Measurements from ENCODE around the gene COX5B.
"Not testable (repeated sequence)": the region's sequence is repeated elsewhere in the genome, so short reads cannot be mapped to it uniquely, and the experiment has no call there.

COX5B gene

DNA sequence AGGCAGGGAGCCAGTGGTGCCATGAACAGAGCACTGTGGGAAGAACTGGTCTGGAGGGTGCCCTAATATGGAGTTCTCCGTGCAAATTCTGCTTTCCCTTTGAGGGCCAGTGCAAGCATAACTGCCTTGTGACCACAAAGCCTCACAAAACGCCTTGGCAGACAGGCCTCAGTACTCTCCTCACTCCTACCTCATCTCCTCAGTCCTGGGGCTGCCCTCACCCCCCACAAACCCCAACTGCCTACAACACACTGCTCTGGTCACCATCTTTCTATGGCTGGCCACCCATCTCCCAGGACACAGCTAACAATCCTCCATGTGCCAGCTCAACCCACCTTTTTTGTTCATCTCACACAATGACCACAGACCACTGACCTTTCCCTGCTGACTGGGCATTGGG lies 8.9 kb downstream of the COX5B start:
- no peak for DNase-seq

DNA sequence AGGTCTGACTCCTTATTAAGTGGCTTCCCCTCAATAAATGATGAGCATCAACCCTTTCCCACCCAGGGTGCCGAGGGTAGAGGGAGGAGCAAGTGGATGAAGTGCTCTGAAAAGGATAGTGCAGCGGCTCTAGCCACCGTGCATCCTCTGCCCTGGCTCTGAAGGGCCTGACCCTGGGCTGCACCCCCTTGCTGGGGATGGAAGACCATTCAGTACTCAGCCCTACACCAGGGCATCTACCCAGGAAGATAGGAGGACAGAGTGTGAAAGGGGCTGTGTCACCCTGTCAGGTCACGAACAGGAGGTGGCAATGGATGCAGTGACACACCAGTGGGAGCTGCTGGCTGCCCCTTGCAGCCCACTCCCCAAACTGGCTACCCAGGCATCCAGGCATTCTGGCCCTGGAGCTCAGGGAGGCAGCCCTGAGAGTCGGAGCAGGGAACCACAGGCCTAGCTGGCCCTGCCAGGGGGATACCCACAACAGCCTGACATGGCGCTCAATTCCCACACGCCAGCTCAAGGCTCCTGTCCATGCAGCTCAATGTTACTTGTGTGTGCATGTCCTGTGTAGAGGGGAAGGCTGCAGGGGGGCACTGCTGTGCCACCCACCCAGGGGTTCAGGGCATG lies 10.4 kb downstream of the COX5B start:
- DNase-seq, result no peak

DNA sequence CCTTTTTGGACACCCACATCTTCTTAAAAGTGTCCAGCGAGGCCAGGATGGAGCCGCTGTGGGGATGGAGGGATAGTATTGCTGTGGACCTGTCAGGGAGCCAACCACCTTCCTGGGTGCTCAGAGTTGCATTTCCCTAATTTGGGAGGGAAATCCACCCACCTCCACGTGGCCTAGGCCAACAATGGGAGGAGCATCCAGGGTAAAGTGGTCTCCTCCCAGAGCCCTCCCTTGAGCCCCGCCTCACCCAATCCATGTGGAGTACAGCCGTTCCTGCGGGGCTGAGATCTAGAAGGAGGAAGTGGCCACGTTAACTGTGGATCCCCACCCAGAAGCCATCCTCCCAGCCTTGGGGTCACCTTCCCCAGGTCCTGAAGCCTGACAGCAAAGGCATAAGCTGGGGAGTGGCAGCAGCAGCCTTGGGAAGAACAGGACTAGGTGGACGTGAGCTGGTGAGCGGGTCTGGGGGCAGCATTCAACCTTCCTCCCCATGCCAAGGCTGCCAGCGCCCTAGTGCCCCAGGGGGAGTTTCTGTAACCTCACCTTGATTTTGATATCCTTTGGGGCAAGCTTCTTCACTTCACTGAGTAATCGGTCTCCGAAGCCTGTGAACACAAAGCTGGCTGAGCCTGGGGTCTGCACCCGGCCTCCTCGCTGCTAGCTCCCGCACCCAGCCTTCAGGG lies 11.2 kb downstream of the COX5B start:
- DNase-seq, result no peak

DNA sequence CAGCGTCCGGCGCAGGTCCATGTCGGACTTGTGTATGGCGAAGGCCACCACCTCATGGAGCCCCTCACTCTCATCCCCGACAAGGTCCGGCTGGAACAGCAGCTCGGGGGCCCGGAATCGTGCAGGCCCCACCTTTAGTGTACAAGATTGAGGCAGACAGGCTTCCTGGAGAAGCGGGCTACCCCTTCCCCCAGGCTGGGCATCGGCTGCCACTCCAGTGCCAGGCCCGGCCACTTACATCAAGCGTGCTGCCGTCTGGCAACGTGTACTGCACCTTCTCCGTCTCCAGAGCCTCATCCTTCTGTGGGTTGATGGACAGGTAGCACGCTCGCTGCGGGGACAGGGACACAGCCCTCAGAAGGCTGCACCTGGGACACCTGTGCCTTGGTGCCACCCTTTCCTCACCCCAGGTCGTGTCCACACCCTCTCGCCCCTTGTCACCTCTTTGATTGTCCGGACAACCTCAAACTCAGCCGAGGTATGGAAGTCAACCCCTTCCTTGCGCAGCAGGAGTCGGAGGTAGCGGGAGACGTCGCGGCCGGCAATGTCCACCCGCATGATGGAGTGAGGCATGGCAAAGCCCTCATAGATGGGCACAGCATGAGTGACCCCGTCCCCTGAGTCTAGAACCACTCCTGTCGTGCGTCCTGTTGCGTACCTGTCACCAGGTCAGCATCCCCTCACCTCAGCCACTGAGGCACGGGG lies 12.3 kb downstream of the COX5B start:
- no peak for DNase-seq

DNA sequence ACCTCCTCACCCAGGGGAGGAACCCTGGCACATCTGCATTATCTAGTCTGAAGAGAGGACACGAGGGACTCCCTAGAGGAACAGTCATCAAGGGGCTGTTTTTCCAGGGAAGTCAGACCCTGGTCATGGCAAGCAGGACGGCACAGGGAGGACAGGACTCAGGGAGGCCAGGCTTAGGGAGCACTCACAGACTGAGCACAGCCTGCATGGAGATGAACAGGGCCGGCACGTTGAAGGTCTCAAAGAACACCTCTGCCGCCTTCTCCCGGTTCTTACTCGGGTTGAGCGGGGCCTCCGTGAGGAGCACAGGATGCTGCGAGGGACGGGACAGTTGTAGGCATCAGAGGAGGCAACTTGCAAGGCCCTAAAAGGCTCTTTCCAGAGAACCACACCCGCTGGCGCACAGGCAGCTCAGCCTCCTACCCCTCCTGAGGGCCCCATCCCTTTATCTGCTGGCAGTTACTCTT lies 12.9 kb downstream of the COX5B start:
- DNase-seq, result no peak

DNA sequence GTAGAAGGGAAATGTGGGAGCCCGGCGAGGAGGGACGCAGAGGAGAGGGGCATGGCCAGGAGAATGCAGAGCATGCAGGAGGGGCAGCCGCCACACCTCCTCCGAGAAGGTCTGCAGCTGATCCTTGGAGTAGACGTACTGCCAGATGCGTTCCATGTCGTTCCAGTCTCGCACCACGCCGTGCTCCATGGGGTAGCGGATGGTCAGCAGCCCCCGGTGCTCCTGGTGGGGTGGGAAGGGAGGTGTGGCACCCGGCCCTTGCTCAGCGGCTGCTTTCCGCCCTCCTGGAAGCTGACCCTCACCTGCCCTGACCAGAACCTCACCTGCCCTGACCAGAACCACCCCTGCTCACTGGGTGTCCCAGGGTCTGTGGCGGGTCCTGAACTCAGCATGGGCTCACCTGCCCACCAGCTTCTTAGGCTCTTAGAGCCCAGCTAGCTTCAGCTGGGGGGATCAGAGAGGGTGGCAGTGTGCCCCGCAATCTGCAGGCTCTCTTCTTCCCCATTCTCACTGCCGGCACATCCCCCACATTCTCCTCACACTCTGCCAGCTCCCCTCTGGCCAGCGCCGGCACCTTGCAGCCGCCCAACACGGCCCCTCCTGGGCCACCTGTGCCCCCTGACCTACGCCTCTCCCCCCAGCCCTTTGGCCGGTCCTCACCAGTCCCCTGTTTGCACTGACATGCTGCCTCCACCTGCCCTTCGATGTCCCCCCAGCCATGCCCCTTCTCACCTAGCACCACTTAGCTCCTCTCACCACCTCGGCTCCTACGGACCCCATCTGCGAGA lies 13.6 kb downstream of the COX5B start:
- DNase-seq, result no peak

DNA sequence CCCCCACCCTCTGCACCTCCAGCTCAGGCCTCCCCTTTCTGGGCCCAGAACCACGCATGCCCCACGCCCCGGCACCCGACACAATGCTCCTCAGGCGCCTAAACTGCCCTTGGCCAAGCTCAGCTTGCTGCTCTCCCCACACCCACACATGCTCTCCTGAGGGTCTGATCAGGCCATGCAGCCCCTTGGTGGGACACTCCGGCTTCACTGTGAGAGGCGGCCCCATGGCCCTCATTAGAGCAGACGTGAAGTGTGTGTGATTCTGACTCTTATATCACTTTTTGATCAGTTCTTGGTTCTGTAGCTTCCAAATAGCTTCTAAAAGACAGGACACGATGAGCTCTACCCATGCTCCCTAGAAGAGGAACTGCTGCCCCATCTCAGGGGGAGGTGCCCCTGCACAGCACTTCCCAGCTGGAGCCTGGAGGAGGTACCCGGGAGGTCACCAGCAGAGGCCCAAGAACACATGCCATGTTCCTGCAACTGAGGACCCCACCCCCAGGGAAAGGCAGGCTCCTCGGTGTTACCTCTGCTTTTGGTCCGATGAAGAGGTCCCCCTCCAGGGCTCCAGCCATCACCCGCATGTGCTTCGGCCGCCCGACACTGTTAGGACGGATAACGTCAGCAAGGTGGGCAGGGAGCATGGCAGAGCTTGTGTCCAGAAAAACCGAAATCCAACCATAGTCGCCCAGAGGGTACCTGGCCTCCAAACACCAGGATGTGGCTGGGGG lies 14.3 kb downstream of the COX5B start:
- DNase-seq, result no peak

DNA sequence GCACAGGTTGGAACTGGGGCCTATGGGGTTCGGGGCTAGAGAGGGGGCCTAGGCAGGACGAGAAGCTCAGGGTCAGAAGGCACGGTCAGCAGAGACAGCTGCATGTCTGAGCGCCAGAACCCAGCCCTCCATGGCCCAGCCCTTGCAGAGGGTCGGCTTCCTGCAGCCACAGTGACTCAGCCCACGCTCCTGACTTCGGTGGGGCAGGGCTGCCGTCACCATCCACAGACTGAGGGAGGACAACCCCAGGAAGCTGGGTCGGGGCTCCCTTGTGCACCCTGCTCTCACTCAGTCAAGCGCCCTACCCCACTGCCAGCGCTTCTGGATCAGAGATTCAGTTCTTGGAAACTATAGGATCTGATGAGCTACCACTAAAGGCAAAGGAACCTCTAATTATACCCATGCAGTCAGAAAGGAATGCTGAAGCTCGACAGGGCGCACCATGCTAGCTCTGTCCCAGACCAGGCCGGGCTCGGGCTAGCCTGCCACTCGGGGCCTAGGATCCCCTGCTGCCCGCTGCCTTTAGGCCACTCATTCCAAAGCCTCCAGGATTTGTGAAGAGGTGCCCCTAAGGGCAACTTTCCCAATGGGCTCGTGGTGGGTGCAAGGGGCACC lies 15.0 kb downstream of the COX5B start:
- no peak for DNase-seq

DNA sequence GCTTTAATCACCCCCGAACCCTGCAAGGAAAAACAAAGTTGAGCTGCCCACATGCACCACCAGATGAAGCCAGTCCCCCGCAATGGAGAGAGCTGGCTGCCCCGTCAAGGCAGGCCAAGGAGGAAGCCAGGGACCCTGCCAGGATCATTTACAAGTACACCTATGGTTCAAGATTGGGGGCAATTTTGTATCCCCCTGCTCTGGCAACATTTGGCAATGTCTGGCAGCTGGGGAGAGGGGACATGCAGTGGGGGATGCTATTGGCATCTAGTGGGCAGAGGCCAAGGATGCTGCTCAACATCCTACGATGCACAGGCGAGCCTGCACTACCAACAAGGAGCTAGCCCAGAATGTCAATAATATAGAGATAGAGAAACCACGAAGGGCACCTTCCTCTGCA lies 16.1 kb downstream of the COX5B start:
- no peak for DNase-seq

DNA sequence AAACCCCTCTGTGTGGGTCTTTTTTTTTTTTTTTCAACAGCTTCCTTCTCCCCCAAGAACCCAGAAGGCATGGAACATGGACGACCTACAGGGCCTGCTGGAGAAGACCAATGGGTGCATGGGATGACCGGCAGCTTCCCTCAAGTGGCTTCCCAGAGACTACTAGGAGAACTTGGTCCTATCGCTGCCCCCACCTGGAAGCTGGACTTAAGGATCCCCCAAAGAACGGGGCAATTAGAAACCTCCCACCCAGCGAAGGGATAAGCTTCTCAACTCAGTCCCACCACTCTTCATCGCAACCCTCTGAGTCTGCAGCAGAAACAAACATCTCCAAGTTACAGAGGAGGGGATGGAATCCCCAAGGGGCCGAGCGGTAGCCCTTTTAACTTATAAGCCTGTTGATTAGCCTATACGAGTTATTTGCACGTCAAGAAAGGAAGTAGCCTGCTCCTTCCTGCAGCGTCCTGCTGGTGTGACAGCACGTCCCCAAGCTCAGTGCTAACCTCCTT lies 16.6 kb downstream of the COX5B start:
- DNase-seq, result no peak

DNA sequence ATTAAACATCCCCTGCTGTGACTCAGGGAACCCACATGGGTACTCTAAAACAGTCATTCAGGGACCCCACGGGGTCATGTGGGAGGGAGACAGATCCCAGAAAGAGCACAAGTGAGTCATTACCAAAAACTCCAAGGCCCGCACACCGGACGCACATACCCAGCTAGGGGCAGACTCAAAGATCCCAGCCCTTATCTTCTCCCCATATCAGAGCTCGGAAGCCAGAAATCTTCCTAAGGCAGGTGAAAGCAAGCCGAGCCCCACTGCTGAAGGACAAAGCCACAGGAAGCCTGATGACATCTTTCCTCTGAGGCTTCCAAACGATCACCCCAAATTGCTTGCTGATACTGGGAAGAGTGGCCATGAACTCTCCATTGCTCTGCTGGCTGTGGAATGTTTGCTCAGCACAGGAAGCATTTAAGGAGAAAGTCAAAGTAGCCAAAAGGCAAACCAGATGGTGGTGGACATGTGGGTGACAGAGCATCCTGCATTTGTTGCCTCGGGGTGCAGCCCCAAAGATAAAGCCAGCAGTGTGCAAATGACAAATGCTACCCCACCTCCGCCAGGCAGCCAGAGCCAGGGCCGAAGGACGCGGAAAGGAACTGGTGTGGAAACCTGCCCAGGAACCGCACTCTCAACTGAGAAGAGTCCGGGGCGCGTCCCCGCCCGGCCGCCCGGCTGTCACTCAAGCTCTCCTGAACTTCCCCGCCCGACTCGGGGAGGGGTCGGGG lies 17.2 kb downstream of the COX5B start:
- DNase-seq, result peak; percentile 54 to 67

DNA sequence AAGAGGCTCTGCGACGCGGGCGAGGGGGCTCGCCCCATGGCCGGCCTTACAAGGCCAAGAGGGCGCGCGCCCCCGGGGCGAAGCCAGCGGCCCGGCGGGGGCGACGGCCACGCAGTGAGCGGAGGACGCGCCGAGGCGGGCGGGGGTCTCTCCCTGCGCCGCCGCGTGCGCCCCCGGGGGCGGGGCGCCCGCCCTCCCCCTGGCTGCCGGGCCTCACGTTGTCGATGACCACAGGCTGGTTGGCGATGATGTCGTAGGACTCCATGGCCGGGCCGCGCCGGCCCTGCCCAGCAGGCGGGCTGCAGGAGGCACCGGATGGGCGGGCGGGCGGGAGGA lies 17.7 kb downstream of the COX5B start:
- DNase-seq, result no peak

DNA sequence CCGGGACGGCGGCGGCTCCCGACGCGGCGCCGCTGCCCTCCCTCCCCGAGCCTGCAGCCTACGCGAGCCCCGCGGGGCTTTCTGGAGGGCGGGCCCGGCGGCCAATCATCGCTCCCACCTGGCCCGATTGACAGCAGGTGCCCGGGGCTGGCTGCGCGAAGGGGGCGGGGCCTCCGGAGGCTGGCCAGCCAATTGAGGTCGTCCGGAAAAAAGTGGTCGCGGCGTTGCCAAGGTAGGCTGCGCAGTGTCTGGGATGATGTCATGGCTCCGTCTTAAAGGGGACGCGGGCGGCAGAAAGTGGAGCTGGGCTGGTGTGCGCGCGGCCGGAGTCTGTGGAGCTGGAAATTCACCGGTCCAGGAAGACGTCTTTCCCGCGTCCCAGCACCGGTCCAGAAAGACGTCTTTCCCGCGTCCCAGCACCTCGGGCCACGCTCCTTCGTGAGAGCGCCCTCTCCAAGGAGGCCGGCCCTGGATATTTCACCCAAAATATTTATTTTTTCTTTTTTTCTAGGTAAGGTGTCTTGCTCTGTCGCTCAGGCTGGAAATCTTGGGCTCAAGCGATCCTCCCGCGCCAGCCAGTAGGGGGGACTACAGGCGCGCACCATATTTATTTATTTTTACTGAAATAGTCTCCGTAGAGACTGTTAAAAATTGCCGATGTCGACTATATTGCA lies 18.2 kb downstream of the COX5B start, which contains the start of gene ACTR1B:
Gene ACTR1B, minus strand, starts transcription at position 83 of the 674 bp plus-strand sequence. CDS start 154 bp downstream, outside the sequence.
- peak; percentile 98 to 99 for DNase-seq

DNA sequence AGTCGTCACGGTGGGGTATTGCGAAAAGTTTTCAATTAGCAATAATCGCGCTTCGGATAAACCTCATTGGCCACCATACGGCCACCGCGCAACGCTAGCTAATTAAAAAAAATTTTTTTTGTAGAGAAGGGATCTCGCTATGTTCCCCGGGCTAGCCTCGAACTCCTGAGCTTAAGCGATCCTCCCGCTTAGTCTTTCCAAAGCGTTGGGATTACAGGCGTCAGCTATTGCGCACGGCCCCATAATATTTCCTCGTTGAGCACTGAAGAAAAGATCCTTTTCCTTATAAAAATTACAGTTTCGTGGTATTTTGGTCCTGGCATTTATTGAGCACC lies 18.7 kb downstream of the COX5B start:
- no peak for DNase-seq

DNA sequence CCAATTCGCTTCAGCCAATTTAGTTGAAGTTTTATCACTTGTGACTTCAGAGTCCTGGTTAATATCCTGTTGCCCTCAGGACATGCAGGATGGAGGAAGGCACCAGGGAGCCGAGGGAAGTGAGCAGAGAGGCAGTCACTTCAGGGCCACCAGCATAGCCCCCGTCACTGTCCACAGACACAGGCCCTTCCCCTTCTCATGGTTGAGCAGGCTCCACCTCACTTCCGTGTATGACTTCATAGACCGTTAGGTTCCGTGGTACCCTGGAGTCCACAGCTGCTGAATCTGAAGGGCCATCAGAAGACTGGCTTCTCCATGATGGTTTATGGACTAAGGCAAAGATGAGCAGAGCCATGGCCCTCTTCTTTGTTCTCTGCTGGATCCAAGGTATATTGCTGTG lies 23.6 kb downstream of the COX5B start, which contains the start of gene C2orf92:
Gene C2orf92, plus strand, starts transcription at position 266 of the 400 bp plus-strand sequence. Its CDS starts 76 bp downstream, at position 342.
- no peak for DNase-seq

DNA sequence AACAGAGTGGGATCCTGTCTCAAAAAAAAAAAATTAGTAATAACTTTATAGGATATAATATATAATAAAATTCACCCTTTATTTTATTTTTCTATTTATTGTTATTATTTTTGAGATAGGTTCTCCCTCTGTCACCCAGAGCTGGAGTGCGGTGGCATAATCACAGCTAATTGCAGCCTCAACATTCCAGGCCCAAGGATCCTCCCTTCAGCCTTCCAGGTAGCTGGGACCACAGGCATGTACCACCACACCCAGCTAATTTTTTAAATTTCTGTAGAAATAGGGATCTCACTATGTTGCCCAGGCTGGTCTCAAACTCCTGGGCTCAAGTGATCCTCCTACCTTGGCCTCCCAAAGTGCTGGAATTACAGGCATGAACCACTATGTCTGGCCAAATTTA lies 24.6 kb downstream of the COX5B start:
- no peak for DNase-seq

DNA sequence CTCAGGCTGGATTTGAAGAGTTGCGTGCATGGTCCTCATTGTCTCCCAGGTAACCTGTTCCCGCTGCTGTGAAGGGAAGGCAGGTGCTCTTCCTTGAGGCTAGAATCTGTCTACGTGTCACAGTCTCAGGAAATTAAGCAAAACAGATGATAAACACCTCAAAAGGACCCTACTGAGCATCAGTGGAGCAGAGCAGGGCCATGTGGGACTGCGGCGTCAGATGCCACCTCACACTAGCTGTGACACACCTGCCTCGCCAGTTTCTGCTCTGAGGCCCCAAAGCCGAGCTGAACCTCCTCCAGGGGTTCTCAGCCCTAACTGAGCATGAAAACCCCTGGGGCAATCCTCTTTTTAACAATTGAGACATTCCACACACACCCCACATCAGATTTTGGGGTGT lies 25.7 kb downstream of the COX5B start:
- DNase-seq, result no peak

DNA sequence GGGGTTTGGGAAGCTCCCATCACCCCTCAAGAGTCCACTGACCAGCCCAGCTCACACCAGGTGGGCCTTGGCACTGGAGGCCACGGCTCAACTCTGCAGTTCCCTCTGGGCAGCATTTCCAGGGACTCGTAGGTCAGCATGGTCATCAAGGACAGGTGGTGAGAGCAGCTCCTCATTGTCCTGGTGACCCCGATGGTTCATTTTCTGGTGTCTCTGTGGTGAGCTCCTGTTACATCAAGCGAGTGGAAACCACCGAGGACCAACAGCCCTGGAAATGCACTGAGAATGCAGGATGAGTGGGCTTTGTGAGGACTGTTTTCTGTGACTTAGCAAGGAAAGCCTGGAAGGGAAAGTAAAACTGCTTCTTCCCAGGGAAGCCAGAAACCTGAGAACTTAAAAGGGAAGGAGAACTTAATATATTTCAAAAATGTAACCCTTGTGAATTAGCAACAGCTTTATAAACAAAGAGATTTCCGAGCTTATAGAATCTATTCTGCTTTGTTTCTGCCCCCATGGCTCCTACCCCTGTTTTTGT lies 26.8 kb downstream of the COX5B start:
- DNase-seq, result not testable (repeated sequence)

DNA sequence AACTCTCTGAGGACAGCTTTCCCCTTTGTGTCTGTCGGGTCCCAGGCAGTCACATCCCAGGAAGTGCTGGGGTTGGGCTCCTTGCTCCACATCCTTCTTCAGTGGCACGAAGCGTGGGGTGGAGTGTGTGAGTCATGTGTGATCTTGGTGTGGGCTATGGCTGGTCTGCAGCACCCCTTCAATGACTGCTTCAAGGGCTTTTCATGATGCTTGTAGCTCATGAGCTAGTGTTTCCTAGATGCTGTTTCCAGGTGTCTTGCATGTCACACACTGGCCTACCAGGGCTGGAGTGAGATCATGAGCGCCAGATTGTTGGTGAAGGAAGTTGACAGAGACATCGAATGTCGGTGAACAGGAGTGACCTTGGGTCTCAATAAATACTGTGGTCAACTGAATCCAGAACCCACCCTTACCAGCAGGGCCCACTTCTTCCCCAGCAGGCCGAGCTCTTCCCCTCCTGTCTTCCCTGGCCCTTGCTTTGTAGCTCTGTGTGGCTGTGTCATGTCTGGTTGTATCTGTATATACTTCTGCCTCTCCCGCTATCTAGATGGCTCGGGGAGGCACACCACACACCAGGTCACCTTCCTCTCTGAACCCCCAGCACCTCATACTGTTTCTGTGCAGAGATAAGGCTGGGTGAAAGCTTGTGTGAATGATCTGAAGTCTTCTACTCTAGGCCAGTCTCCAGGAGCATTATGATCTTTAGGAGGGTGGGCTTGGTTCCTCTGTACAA lies 27.5 kb downstream of the COX5B start:
- DNase-seq, result no peak

DNA sequence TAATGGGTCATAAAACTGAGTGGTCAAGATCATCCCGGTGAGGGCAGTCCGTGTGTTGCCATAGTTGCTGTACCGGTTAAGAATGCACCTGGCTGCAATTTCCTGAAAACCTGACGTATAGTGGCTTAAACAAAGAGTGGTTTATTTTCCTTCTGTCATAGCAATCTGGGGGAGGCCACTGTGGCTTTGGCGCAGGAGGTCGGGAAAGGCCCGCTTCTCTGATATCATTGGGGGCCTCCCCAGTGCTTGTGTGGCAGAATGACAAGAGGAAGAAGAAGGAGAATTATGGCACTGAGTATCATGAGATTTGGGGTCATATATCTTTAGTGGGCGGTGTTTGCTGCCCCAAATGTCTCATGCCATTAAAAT lies 28.0 kb downstream of the COX5B start:
- DNase-seq, result no peak

Measured in CD4-positive, alpha-beta T cell treated with Interferon alpha-2 for 1 hour (primary cell).